ENCODE data around the gene TNFRSF17. TPM values are rescaled to one million over a fixed set of nuclear protein-coding genes. Genes with fewer than 3 reads are reported as not detected.

The TNFRSF17 gene
- total and polyA plus RNA-seq, 2 donors (not counting 1 experiment from before 2014, with no cell fraction given) = not detected

- Histone ChIP-seq H3K36me3 (ENCODE audit: control insufficient read depth, insufficient read depth, low read length) (no peaks in the 10 kb centered on the region), H2AFZ (ENCODE audit: low read length) (no peak overlapping the region), H3K27ac (ENCODE audit: insufficient read depth, low read length) (no peak overlapping the region), H4K20me1 (ENCODE audit: control insufficient read depth, extremely low read depth, insufficient read depth, low read length) (no peaks in the 10 kb centered on the region), H3K4me2 (ENCODE audit: extremely low read depth, insufficient read depth, low read length) (no peak overlapping the region), H3K27me3 (ENCODE audit: control insufficient read depth, insufficient read depth, low read length) (no peaks in the 10 kb centered on the region), H3K9ac (ENCODE audit: insufficient read depth, low read length) (no peak overlapping the region), H3K9me3 (ENCODE audit: control insufficient read depth, insufficient read depth, low read depth, low read length) (no peaks in the 10 kb centered on the region), H3K4me3 (replicated peaks in 1 of 4; ENCODE audit: control extremely low read depth in 1 of 4, insufficient read depth in 1 of 4, low read depth in 3 of 4, low read length in 4 of 4) (no peak overlapping the region), H3K79me2 (ENCODE audit: control insufficient read depth, insufficient read depth, low read length) (no peaks in the 10 kb centered on the region), H3K4me1 (ENCODE audit: control insufficient read depth, extremely low read depth, insufficient read depth, low read length) (no peaks in the 10 kb centered on the region)
- no peak for TF ChIP-seq CTCF (conservative IDR thresholded peaks at IDR 0.05 in 1 of 2, IDR thresholded peaks at IDR 0.05 in 1 of 2; ENCODE audit: low read depth in 1 of 2, low read length in 2 of 2)
- no peak for TF ChIP-seq EZH2 (IDR thresholded peaks at IDR 0.05; ENCODE audit: low read length, missing control alignments)
- DNase-seq (ENCODE audit: low read depth in 2 of 2) = no peak
These were observed 1.3 kb upstream of the TNFRSF17 start for GRCh38 chr16:11963706-11964105.

GRCh38 chr16:11966173-11966572, 1.2 kb downstream of the TNFRSF17 start:
- Histone ChIP-seq H3K36me3 (ENCODE audit: control insufficient read depth, insufficient read depth, low read length) (no peaks in the 10 kb centered on the region), H3K27me3 (ENCODE audit: control insufficient read depth, insufficient read depth, low read length) (no peaks in the 10 kb centered on the region), H3K79me2 (ENCODE audit: control insufficient read depth, insufficient read depth, low read length) (no peaks in the 10 kb centered on the region), H3K9me3 (ENCODE audit: control insufficient read depth, insufficient read depth, low read depth, low read length) (no peaks in the 10 kb centered on the region), H3K4me2 (ENCODE audit: extremely low read depth, insufficient read depth, low read length) (no peak overlapping the region), H4K20me1 (ENCODE audit: control insufficient read depth, extremely low read depth, insufficient read depth, low read length) (no peaks in the 10 kb centered on the region), H3K4me3 (replicated peaks in 1 of 4; ENCODE audit: control extremely low read depth in 1 of 4, insufficient read depth in 1 of 4, low read depth in 3 of 4, low read length in 4 of 4) (no peak overlapping the region), H3K27ac (ENCODE audit: insufficient read depth, low read length) (no peak overlapping the region), H2AFZ (ENCODE audit: low read length) (no peak overlapping the region), H3K4me1 (ENCODE audit: control insufficient read depth, extremely low read depth, insufficient read depth, low read length) (no peaks in the 10 kb centered on the region), H3K9ac (ENCODE audit: insufficient read depth, low read length) (no peak overlapping the region)
- no peak for TF ChIP-seq EZH2 (IDR thresholded peaks at IDR 0.05; ENCODE audit: low read length, missing control alignments)
- no peak for TF ChIP-seq CTCF (conservative IDR thresholded peaks at IDR 0.05 in 1 of 2, IDR thresholded peaks at IDR 0.05 in 1 of 2; ENCODE audit: low read depth in 1 of 2, low read length in 2 of 2)
- no peak for DNase-seq (ENCODE audit: low read depth in 2 of 2)

GRCh38 chr16:11967195-11967911, 2.3 kb downstream of the TNFRSF17 start:
- DNase-seq (ENCODE audit: low read depth in 2 of 2) = no peak
- TF ChIP-seq EZH2 (IDR thresholded peaks at IDR 0.05; ENCODE audit: low read length, missing control alignments) (no peak), CTCF (conservative IDR thresholded peaks at IDR 0.05 in 1 of 2, IDR thresholded peaks at IDR 0.05 in 1 of 2; ENCODE audit: low read depth in 1 of 2, low read length in 2 of 2) (no peak)
- Histone ChIP-seq H3K4me1 (ENCODE audit: control insufficient read depth, extremely low read depth, insufficient read depth, low read length) (no peaks in the 10 kb centered on the region), H3K9ac (ENCODE audit: insufficient read depth, low read length) (no peak overlapping the region), H2AFZ (ENCODE audit: low read length) (no peak overlapping the region), H3K9me3 (ENCODE audit: control insufficient read depth, insufficient read depth, low read depth, low read length) (no peaks in the 10 kb centered on the region), H3K79me2 (ENCODE audit: control insufficient read depth, insufficient read depth, low read length) (no peaks in the 10 kb centered on the region), H3K27me3 (ENCODE audit: control insufficient read depth, insufficient read depth, low read length) (no peaks in the 10 kb centered on the region), H3K27ac (ENCODE audit: insufficient read depth, low read length) (no peak overlapping the region), H3K4me3 (replicated peaks in 1 of 4; ENCODE audit: control extremely low read depth in 1 of 4, insufficient read depth in 1 of 4, low read depth in 3 of 4, low read length in 4 of 4) (no peak overlapping the region), H3K4me2 (ENCODE audit: extremely low read depth, insufficient read depth, low read length) (no peak overlapping the region), H4K20me1 (ENCODE audit: control insufficient read depth, extremely low read depth, insufficient read depth, low read length) (no peaks in the 10 kb centered on the region), H3K36me3 (ENCODE audit: control insufficient read depth, insufficient read depth, low read length) (no peaks in the 10 kb centered on the region)

Measured in fibroblast of lung (primary cell).